ENCODE measurements around the gene CYB561.

Gene CYB561

GRCh38 chr17:63445571-63445953 is 544 bp downstream of the CYB561 start:
- ChIA-PET POLR2A (interaction anchor here (0.8 to 0.9 kb wide), 2 partner anchors 10 to 33 kb away, joined by 4 read pairs; no protein-coding TSS in a partner anchor), CTCF (interaction anchor here (0.6 to 4.9 kb wide), 10 partner anchors 10 to 167 kb away, joined by 3 to 35 read pairs (median 4); partner anchors contain the start of gene ACE)
- TF ChIP-seq ZBTB6 (tag by site-specific recombination; IDR thresholded peaks at IDR 0.05) (peak; percentile 77), ZBTB8A (tag by site-specific recombination; IDR thresholded peaks at IDR 0.05) (0 out of 2 replicates have a peak, but pooled peaks have one; percentile 14), ZNF239 (tag by site-specific recombination; IDR thresholded peaks at IDR 0.05) (no peak), ZNF26 (tag by site-specific recombination; IDR thresholded peaks at IDR 0.05) (no peak), HIC1 (tag by site-specific recombination; IDR thresholded peaks at IDR 0.05) (0 out of 2 replicates have a peak, but pooled peaks have one; percentile 14), ZNF660 (tag by site-specific recombination; IDR thresholded peaks at IDR 0.05) (no peak), REST (tag by site-specific recombination; IDR thresholded peaks at IDR 0.05) (no peak), ZNF335 (tag by site-specific recombination; conservative IDR thresholded peaks at IDR 0.05) (peak; percentile 70), ZBTB20 (tag by site-specific recombination; IDR thresholded peaks at IDR 0.05) (peak; percentile 29; the same call in 1 of the 2 replicates), PRDM4 (tag by site-specific recombination; IDR thresholded peaks at IDR 0.05) (no peak), ZBTB21 (tag by site-specific recombination; IDR thresholded peaks at IDR 0.05) (no peak), ZNF211 (tag by site-specific recombination; IDR thresholded peaks at IDR 0.05; ENCODE audit: low read depth) (no peak), ZBTB26 (tag by site-specific recombination; optimal IDR thresholded peaks at IDR 0.05) (no peak), ZFHX2 (tag by site-specific recombination; conservative IDR thresholded peaks at IDR 0.05) (peak; percentile 14; the same call in 1 of the 2 replicates), CTCF (tag by site-specific recombination; IDR thresholded peaks at IDR 0.05) (no peak)
- H3K36me3 ChIP-seq (ENCODE audit: control insufficient read depth in 2 of 2, insufficient read depth in 1 of 2, low read length in 2 of 2): no peaks in the 10 kb centered on the region
- H3K9me3 ChIP-seq (ENCODE audit: control insufficient read depth, insufficient read depth, low read depth, low read length): no peaks in the 10 kb centered on the region
- 0 out of 2 replicates have a peak, but pooled peaks cover 2% of the 10 kb centered on the region for H3K4me1 ChIP-seq (ENCODE audit: control insufficient read depth, insufficient read depth, low read length)
- peak overlapping the region; percentile 41 for H3K4me3 ChIP-seq (ENCODE audit: low read depth, low read length)
- H3K27ac ChIP-seq (ENCODE audit: extremely low read depth, low read depth, low read length): peak overlapping the region; percentile 25; the same call in 1 of the 2 replicates
